H1 (cell line): Measurements from ENCODE around the gene DUSP10. TPM values are rescaled to one million over a fixed set of nuclear protein-coding genes. Genes with fewer than 3 reads are reported as not detected.

Experiments
- CTCF ChIA-PET: fragments of 300-600 bp; sonication (Branson Sonifier 250); formaldehyde crosslinking; loops from one replicate; lab custom pipeline; 2021; ENCODE audit not compliant: partially characterized antibody; lab: Charles Lee
- POLR2A ChIA-PET: fragments of 300-600 bp; sonication (Branson Sonifier 250); formaldehyde crosslinking; loops from one replicate; lab custom pipeline; 2021; ENCODE audit warnings: inconsistent platforms; ENCODE audit not compliant: partially characterized antibody; lab: Charles Lee
- DNase-seq, 2 experiments: peaks; one replicate each; pipeline versions ENCODE4 v3.0.0 to v3.0.0-alpha.2; 2010 to 2022; ENCODE audit warnings: low spot score in 2 of 2, low read depth in 1 of 2, mixed read lengths in 1 of 2
- FAIRE-seq: peaks from 2 replicates; lab custom pipeline; 2011; peaks lifted over from hg19 to GRCh38; lab: Jason Lieb, UNC
- H2AFZ ChIP-seq: 2 replicates; pipeline ENCODE4 v1.8.1; 2012; ENCODE audit warnings: low read length, inconsistent platforms
- H2AK5ac ChIP-seq: 2 replicates; pipeline ENCODE4 v1.6.1; 2013; ENCODE audit warnings: low read depth, low read length
- H2BK120ac ChIP-seq: replicated peaks from 2 replicates; pipeline ENCODE3; 2013; ENCODE audit warnings: low read depth, low read length, inconsistent platforms
- H2BK12ac ChIP-seq: 2 replicates; pipeline ENCODE4 v1.6.1; 2013; ENCODE audit warnings: low read depth, low read length
- H2BK15ac ChIP-seq: 2 replicates; pipeline ENCODE4 v1.6.1; 2013; ENCODE audit warnings: low read length
- H2BK20ac ChIP-seq: 2 replicates; pipeline ENCODE4 v1.6.1; 2013; ENCODE audit warnings: low read length
- H2BK5ac ChIP-seq: 2 replicates; pipeline ENCODE4 v1.6.1; 2013; ENCODE audit warnings: low read depth, low read length
- H3K14ac ChIP-seq: 2 replicates; pipeline ENCODE4 v1.6.1; 2013; ENCODE audit warnings: inconsistent platforms; ENCODE audit not compliant: insufficient read length
- H3K18ac ChIP-seq: 2 replicates; pipeline ENCODE4 v1.6.1; 2013; ENCODE audit warnings: low read length; ENCODE audit errors: extremely low read depth
- H3K23ac ChIP-seq: 2 replicates; pipeline ENCODE4 v1.6.1; 2013; ENCODE audit warnings: inconsistent platforms; ENCODE audit not compliant: insufficient read length
- H3K23me2 ChIP-seq: 2 replicates; pipeline ENCODE4 v1.6.1; 2013; ENCODE audit warnings: low read depth, low read length
- H3K27ac ChIP-seq: 2 replicates; pipeline ENCODE4 v1.6.1; 2011; ENCODE audit warnings: low read depth, low read length, inconsistent platforms
- H3K27me3 ChIP-seq, 4 experiments: replicated peaks in 1 of 4; 1 replicate in 1 of 4; 2 replicates in 3 of 4; pipeline versions ENCODE4 v1.6.1 to v1.8.1; 2011 to 2013; ENCODE audit warnings: low read length in 3 of 4, mild to moderate bottlenecking in 3 of 4, inconsistent platforms in 2 of 4, mixed read lengths in 2 of 4, moderate library complexity in 1 of 4; ENCODE audit not compliant: control insufficient read depth in 3 of 4, insufficient read depth in 3 of 4; ENCODE audit errors: extremely low read depth in 1 of 4
- H3K36me3 ChIP-seq, 4 experiments: 2 replicates each; pipeline versions ENCODE4 v1.6.1 to v1.8.1; 2011 to 2013; ENCODE audit warnings: mild to moderate bottlenecking in 4 of 4, low read length in 3 of 4, moderate library complexity in 2 of 4, control low read depth in 1 of 4, inconsistent platforms in 1 of 4; ENCODE audit not compliant: insufficient read depth in 4 of 4, control insufficient read depth in 2 of 4
- H3K4ac ChIP-seq: replicated peaks from 2 replicates; pipeline ENCODE3; 2013; ENCODE audit warnings: low read length, low read depth, mixed read lengths, inconsistent platforms; ENCODE audit not compliant: insufficient read length
- H3K4me1 ChIP-seq, 4 experiments: replicated peaks in 1 of 4; 1 replicate in 1 of 4; 2 replicates in 3 of 4; pipeline versions ENCODE4 v1.6.1 to v1.8.1; 2011 to 2013; ENCODE audit warnings: low read length in 3 of 4, inconsistent platforms in 2 of 4, mixed read lengths in 1 of 4; ENCODE audit not compliant: insufficient read depth in 4 of 4, control insufficient read depth in 3 of 4
- H3K4me2 ChIP-seq, 2 experiments: 2 replicates each; pipeline versions ENCODE4 v1.6.1 to v1.8.1; 2011 to 2013; ENCODE audit warnings: low read depth in 2 of 2, low read length in 2 of 2, control low read depth in 1 of 2, inconsistent platforms in 1 of 2, mild to moderate bottlenecking in 1 of 2; ENCODE audit not compliant: insufficient read depth in 1 of 2
- H3K4me3 ChIP-seq, 4 experiments: fragments of 200-600, 300-600 bp in 1 of 4; sonication (generic), shearing (Covaris generic), sonication (Bioruptor Twin) in 1 of 4; 2 replicates each; pipeline versions ENCODE4 v1.5.1 to v1.8.1; 2011 to 2016; ENCODE audit warnings: low read length in 4 of 4, low read depth in 3 of 4, control low read depth in 2 of 4, inconsistent platforms in 2 of 4, mild to moderate bottlenecking in 2 of 4, mixed read lengths in 1 of 4, moderate library complexity in 1 of 4; ENCODE audit not compliant: insufficient read depth in 2 of 4; ENCODE audit errors: extremely low read depth in 1 of 4
- H3K56ac ChIP-seq: replicated peaks from 2 replicates; pipeline ENCODE3; 2013; ENCODE audit warnings: low read depth, mild to moderate bottlenecking, mixed read lengths, low read length, inconsistent platforms; ENCODE audit not compliant: insufficient read length
- H3K79me1 ChIP-seq: 2 replicates; pipeline ENCODE4 v1.6.1; 2013; ENCODE audit warnings: low read depth, low read length, control low read depth
- H3K79me2 ChIP-seq, 2 experiments: 2 replicates each; pipeline versions ENCODE4 v1.6.1 to v1.8.1; 2012 to 2013; ENCODE audit warnings: low read length in 2 of 2, mild to moderate bottlenecking in 2 of 2, inconsistent platforms in 1 of 2; ENCODE audit not compliant: insufficient read depth in 2 of 2, control insufficient read depth in 1 of 2
- H3K9ac ChIP-seq, 4 experiments: replicated peaks in 1 of 4; 1 replicate in 1 of 4; 2 replicates in 3 of 4; pipeline versions ENCODE4 v1.6.1 to v1.8.1; 2011 to 2013; ENCODE audit warnings: low read depth in 3 of 4, low read length in 3 of 4, control low read depth in 2 of 4, mild to moderate bottlenecking in 2 of 4, moderate library complexity in 2 of 4, inconsistent platforms in 1 of 4; ENCODE audit errors: extremely low read depth in 1 of 4
- H3K9me3 ChIP-seq, 2 experiments: 2 replicates each; pipeline versions ENCODE4 v1.6.1 to v1.8.1; 2012 to 2013; ENCODE audit warnings: mild to moderate bottlenecking in 2 of 2, moderate library complexity in 2 of 2, control low read depth in 1 of 2, inconsistent platforms in 1 of 2, low read depth in 1 of 2, low read length in 1 of 2, mixed read lengths in 1 of 2; ENCODE audit not compliant: insufficient read depth in 2 of 2
- H4K20me1 ChIP-seq, 2 experiments: replicated peaks in 1 of 2; 2 replicates each; pipeline versions ENCODE3 to v1.8.1; 2011 to 2013; ENCODE audit warnings: inconsistent platforms in 2 of 2, low read length in 2 of 2, mild to moderate bottlenecking in 1 of 2; ENCODE audit not compliant: insufficient read depth in 2 of 2, control insufficient read depth in 1 of 2
- H4K5ac ChIP-seq: 2 replicates; pipeline ENCODE4 v1.6.1; 2013; ENCODE audit warnings: low read length, low read depth, mixed read lengths, inconsistent platforms; ENCODE audit not compliant: insufficient read length
- H4K8ac ChIP-seq: 2 replicates; pipeline ENCODE4 v1.8.0; 2013; ENCODE audit warnings: mild to moderate bottlenecking, moderate library complexity, low read length, inconsistent platforms; ENCODE audit not compliant: insufficient read depth; ENCODE audit errors: extremely low read depth
- H4K91ac ChIP-seq: replicated peaks from 2 replicates; pipeline ENCODE3; 2013; ENCODE audit warnings: low read length, mixed read lengths, inconsistent platforms; ENCODE audit not compliant: insufficient read length
- BRCA1 ChIP-seq: IDR thresholded peaks from 2 replicates; pipeline ENCODE4 v1.6.1; 2012; ENCODE audit warnings: low read depth, low read length, improper control_type of control experiment
- GABPA ChIP-seq: IDR thresholded peaks from 2 replicates; pipeline ENCODE4 v1.6.1; 2011; ENCODE audit warnings: mild to moderate bottlenecking, low read length, moderate library complexity, borderline replicate concordance; ENCODE audit not compliant: insufficient read depth
- KDM4A ChIP-seq: IDR thresholded peaks from one replicate; pipeline ENCODE4 v1.7.1; 2012; ENCODE audit warnings: low read depth, mild to moderate bottlenecking, moderate library complexity, low read length, inconsistent platforms; ENCODE audit not compliant: severe bottlenecking
- POLR2A ChIP-seq, 2 experiments: IDR thresholded peaks; 1 replicate in 1 of 2; 2 replicates in 1 of 2; pipeline ENCODE4 v1.6.1; 2011; ENCODE audit warnings: low read depth in 2 of 2, low read length in 2 of 2, mild to moderate bottlenecking in 2 of 2; ENCODE audit errors: control extremely low read depth in 1 of 2
- RFX5 ChIP-seq: IDR thresholded peaks from 2 replicates; pipeline ENCODE4 v1.6.1; 2011; ENCODE audit warnings: low read depth, low read length, improper control_type of control experiment, borderline replicate concordance
- SP4 ChIP-seq: IDR thresholded peaks from 2 replicates; pipeline ENCODE4 v1.6.1; 2012; ENCODE audit warnings: low read length, inconsistent platforms
- polyA plus RNA-seq, 7 experiments: library from polyadenylated mRNA; depleted of rRNA in 3 of 7; stranded (reverse) in 5 of 7; unstranded in 2 of 7; fragments of >200 nt in 5 of 7; fragments of 200-250 nt in 2 of 7; gene quantifications; 1 replicate in 5 of 7; 2 replicates in 1 of 7; 4 replicates in 1 of 7; pipeline versions ENCODE4 v1.2.1 to v1.2.3, GENCODE V29; 2011 to 2013; ENCODE audit warnings: missing spikeins in 2 of 7, mixed read lengths in 2 of 7
- total RNA-seq: library from RNA; stranded (reverse); fragmentation: NEBNext Ultra II Directional; extraction: Animal tissue kit (Norgen Biotek cat#: 25700); gene quantifications from 2 replicates; pipeline ENCODE4 v1.2.1, GENCODE V29; 2021

The DUSP10 gene
- total and polyA plus RNA-seq, 2 of the 8 experiments (the other 6 are each of a cell fraction or from before 2014, with no cell fraction given) = 1.2 TPM

DNA sequence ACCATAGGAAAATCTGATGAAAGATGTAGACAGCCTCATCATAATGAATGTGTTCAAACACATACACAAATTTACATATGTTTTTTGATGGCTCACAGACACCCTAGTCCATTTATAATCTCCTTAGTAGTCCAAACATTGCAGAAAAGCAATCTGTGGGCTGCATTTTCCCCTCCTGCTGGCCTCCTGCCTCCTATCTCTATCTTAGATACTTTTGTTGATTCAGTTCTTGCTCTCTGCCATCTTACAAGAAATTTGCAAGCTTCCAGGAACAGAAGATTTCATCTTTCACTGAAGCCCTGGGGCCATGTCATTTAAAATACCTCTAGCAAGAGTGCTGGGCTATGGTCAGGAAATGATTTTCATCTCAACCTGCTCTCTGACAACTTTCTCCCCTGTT lies 50.6 kb downstream of the DUSP10 start:
- Histone ChIP-seq H3K23me2 (no peaks in the 10 kb centered on the region), H3K23ac (no peak overlapping the region), H3K18ac (no peak overlapping the region), H2AFZ (no peak overlapping the region), H3K27me3 (no peaks in the 10 kb centered on the region), H3K79me1 (no peaks in the 10 kb centered on the region), H3K9ac (no peak overlapping the region), H3K36me3 (no peaks in the 10 kb centered on the region), H2BK20ac (no peak overlapping the region), H2BK12ac (no peak overlapping the region), H2BK15ac (no peak overlapping the region), H3K27ac (no peak overlapping the region), H2AK5ac (no peak overlapping the region), H4K5ac (no peak overlapping the region), H3K4me1 (no peaks in the 10 kb centered on the region), H3K4ac (no peak overlapping the region), H2BK120ac (no peak overlapping the region), H4K20me1 (no peaks in the 10 kb centered on the region), H3K4me3 (no peak overlapping the region), H3K79me2 (no peaks in the 10 kb centered on the region), H3K14ac (no peak overlapping the region), H4K8ac (no peak overlapping the region), H3K9me3 (no peaks in the 10 kb centered on the region), H3K4me2 (no peak overlapping the region), H4K91ac (no peak overlapping the region), H2BK5ac (no peak overlapping the region), H3K56ac (no peak overlapping the region)
- ChIA-PET POLR2A (no interaction called here), CTCF (interaction anchor here (1.0 to 1.4 kb wide), 2 partner anchors 23 to 51 kb away, joined by 4 to 5 read pairs; partner anchors contain the start of gene DUSP10)
- DNase-seq = no peak
- no peak for FAIRE-seq
- TF ChIP-seq KDM4A (no peak), POLR2A (IDR thresholded peaks at IDR 0.05; ENCODE audit: control extremely low read depth in 1 of 2, low read depth in 2 of 2, low read length in 2 of 2) (no peak), BRCA1 (no peak), GABPA (no peak), SP4 (no peak), RFX5 (no peak)
